GM23338 (cell line): ENCODE results near the gene CACNA2D3. TPM values are rescaled to one million over a fixed set of nuclear protein-coding genes. Genes with fewer than 3 reads are reported as not detected.

ENCODE experiments used
- ATAC-seq: fragments of 200-7000 bp; cut with Tn5 transposase; 3 replicates; pipeline ENCODE4 v1.9.1; 2020
- DNase-seq: peaks from one replicate; pipeline ENCODE4 v3.0.0-alpha.2; 2015; ENCODE audit warnings: low spot score
- H2AFZ ChIP-seq: fragments of 200-600 bp; sonication (generic); 2 replicates; pipeline ENCODE4 v1.8.0; 2016; ENCODE audit warnings: antibody characterized with exemption, mild to moderate bottlenecking, moderate library complexity
- H3F3A ChIP-seq: fragments of 200-600 bp; sonication (generic); replicated peaks from 2 replicates; pipeline ENCODE4 v1.8.0; 2017; ENCODE audit warnings: antibody characterized with exemption, mixed run types, low read depth
- H3K27ac ChIP-seq: fragments of 200-600 bp; sonication (generic); 2 replicates; pipeline ENCODE4 v1.6.1; 2016; ENCODE audit warnings: low read depth
- H3K27me3 ChIP-seq: fragments of 200-600 bp; sonication (generic); 2 replicates; pipeline ENCODE4 v1.8.0; 2016; ENCODE audit warnings: mild to moderate bottlenecking, mixed run types, moderate library complexity; ENCODE audit not compliant: insufficient read depth
- H3K36me3 ChIP-seq: fragments of 200-600 bp; sonication (generic); 2 replicates; pipeline ENCODE4 v1.8.0; 2016; ENCODE audit warnings: mild to moderate bottlenecking; ENCODE audit not compliant: insufficient read depth
- H3K4me1 ChIP-seq: fragments of 200-600 bp; sonication (generic); 2 replicates; pipeline ENCODE4 v1.8.0; 2016; ENCODE audit warnings: mild to moderate bottlenecking, moderate library complexity; ENCODE audit not compliant: insufficient read depth
- H3K4me2 ChIP-seq: fragments of 200-600 bp; sonication (generic); 2 replicates; pipeline ENCODE4 v1.7.1; 2017; ENCODE audit warnings: mixed run types
- H3K4me3 ChIP-seq: fragments of 200-600 bp; sonication (generic); 2 replicates; pipeline ENCODE4 v1.6.1; 2016; ENCODE audit warnings: mixed run types
- H3K79me2 ChIP-seq: fragments of 200-600 bp; sonication (generic); replicated peaks from 2 replicates; pipeline ENCODE4 v1.8.0; 2017; ENCODE audit warnings: mild to moderate bottlenecking; ENCODE audit not compliant: insufficient read depth
- H3K9me2 ChIP-seq: fragments of 200-600 bp; sonication (generic); 2 replicates; pipeline ENCODE4 v1.8.0; 2017; ENCODE audit not compliant: insufficient read depth
- H4K20me1 ChIP-seq: fragments of 200-600 bp; sonication (generic); replicated peaks from 2 replicates; pipeline ENCODE4 v1.8.0; 2017; ENCODE audit warnings: mild to moderate bottlenecking; ENCODE audit not compliant: insufficient read depth
- H3K27ac Mint-ChIP-seq: 2 replicates; pipeline ENCODE4 v1.8.0; 2020; ENCODE audit warnings: inconsistent platforms, mild to moderate bottlenecking, moderate library complexity, mixed read lengths
- H3K27me3 Mint-ChIP-seq: 3 replicates; pipeline ENCODE4 v1.8.0; 2022; ENCODE audit warnings: low read depth, mild to moderate bottlenecking, moderate library complexity, mixed read lengths, inconsistent platforms; ENCODE audit not compliant: insufficient read depth, poor library complexity
- H3K36me3 Mint-ChIP-seq: 3 replicates; pipeline ENCODE4 v1.8.0; 2021; ENCODE audit warnings: low read depth, mild to moderate bottlenecking, inconsistent platforms, moderate library complexity, mixed read lengths
- H3K4me1 Mint-ChIP-seq: 3 replicates; pipeline ENCODE4 v1.8.0; 2020; ENCODE audit warnings: mild to moderate bottlenecking, inconsistent platforms, mixed read lengths
- H3K4me3 Mint-ChIP-seq: 3 replicates; pipeline ENCODE4 v1.8.0; 2021; ENCODE audit warnings: moderate library complexity, mild to moderate bottlenecking, inconsistent platforms, mixed read lengths
- H3K9me3 Mint-ChIP-seq: 3 replicates; pipeline ENCODE4 v1.8.0; 2020; ENCODE audit warnings: moderate library complexity, mild to moderate bottlenecking, inconsistent platforms, mixed read lengths
- EZH2 ChIP-seq: fragments of 200-600 bp; sonication (generic); IDR thresholded peaks from one replicate; pipeline ENCODE4 v1.8.0; 2017; ENCODE audit warnings: antibody characterized with exemption, mild to moderate bottlenecking, low read depth; ENCODE audit not compliant: unreplicated experiment
- EZH2phosphoT487 ChIP-seq: fragments of 200-600 bp; sonication (generic); IDR thresholded peaks from one replicate; pipeline ENCODE4 v1.8.1; 2018; ENCODE audit warnings: antibody characterized with exemption; ENCODE audit not compliant: unreplicated experiment
- JUNB ChIP-seq: IDR thresholded peaks from one replicate; pipeline ENCODE4 v1.6.1; 2016; ENCODE audit warnings: antibody characterized with exemption; ENCODE audit not compliant: unreplicated experiment
- POLR2AphosphoS5 ChIP-seq: IDR thresholded peaks from 2 replicates; pipeline ENCODE4 v1.6.1; 2016; ENCODE audit warnings: antibody characterized with exemption, low read depth
- ZNF114 ChIP-seq: fragments of 250-450 bp; sonication (Bioruptor Pico); IDR thresholded peaks from 2 replicates; pipeline ENCODE4 v1.5.0; 2020; ENCODE audit warnings: mild to moderate bottlenecking, moderate library complexity
- polyA plus RNA-seq: library from polyadenylated mRNA; unstranded; fragments of >200 nt; fragmentation: Nextera tagmentation; extraction: Ambion mirVana; gene quantifications from 2 replicates; pipeline ENCODE4 v1.2.1, GENCODE V29; 2016
- total RNA-seq: library from RNA; depleted of rRNA; stranded (reverse); fragments of >200 nt; shearing (Covaris generic); gene quantifications from 2 replicates; pipeline ENCODE4 v1.2.3, GENCODE V29; 2014
- TF ChIP-seq, protein P1 (sequence below): IDR thresholded peaks from 2 replicates; pipeline ENCODE4 v1.6.1; 2016; ENCODE audit warnings: antibody characterized with exemption
- TF ChIP-seq, protein P2 (sequence below): fragments of 250-450 bp; sonication (Bioruptor Pico); IDR thresholded peaks from 2 replicates; pipeline ENCODE4 v1.5.0; 2020; ENCODE audit warnings: mild to moderate bottlenecking, moderate library complexity

The CACNA2D3 gene
- total and polyA plus RNA-seq, 2 experiments from 2014 or later: 2.2 to 2.3 TPM

DNA sequence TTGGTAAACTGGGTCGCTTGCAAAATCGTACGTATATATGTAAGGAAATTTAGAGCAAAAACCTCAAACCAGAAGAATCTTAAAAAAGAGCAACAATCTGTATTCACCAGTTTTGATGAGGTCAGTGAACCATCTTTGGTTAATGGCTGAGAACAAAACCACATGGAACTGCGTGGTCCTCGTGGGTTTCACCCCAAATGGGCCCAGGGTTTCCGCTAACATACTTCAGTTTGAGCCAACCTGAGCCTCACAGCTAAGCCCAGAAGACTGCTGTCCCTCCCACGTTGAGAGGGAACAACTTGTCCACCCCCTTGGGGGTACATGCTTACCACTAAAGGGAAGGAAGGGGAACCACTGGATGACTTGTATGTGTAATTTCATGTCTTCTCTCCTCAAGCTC lies 204.6 kb downstream of the CACNA2D3 start (continued):
- TF ChIP-seq, protein P1, sequence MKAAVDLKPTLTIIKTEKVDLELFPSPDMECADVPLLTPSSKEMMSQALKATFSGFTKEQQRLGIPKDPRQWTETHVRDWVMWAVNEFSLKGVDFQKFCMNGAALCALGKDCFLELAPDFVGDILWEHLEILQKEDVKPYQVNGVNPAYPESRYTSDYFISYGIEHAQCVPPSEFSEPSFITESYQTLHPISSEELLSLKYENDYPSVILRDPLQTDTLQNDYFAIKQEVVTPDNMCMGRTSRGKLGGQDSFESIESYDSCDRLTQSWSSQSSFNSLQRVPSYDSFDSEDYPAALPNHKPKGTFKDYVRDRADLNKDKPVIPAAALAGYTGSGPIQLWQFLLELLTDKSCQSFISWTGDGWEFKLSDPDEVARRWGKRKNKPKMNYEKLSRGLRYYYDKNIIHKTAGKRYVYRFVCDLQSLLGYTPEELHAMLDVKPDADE: no peak
- TF ChIP-seq POLR2AphosphoS5 (no peak), ZNF114 (CRISPR knock-in tag) (no peak), JUNB (no peak)

DNA sequence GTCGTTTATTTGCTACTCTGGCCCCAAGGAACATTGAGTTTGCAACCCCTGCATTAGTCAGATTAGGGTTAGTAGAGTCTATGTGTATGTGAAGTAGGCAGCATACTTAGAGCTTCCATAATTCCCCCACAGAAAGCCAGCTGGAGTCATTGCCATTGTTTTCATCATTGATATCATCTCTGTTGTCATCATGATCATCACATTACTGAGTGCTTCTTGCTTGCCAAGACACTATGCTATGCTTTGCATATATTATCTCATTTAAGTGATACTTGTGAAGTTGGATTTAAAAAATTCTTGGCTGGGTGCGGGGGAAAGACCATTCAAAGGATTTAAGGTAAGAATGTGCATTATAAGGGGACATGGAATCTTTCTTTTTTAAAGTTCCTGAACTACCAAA lies 209.0 kb downstream of the CACNA2D3 start:
- Mint-ChIP-seq H3K27me3 (peaks cover 4% of the 10 kb centered on the region), H3K4me3 (no peak overlapping the region), H3K9me3 (no peaks in the 10 kb centered on the region), H3K4me1 (no peaks in the 10 kb centered on the region), H3K27ac (no peak overlapping the region), H3K36me3 (no peaks in the 10 kb centered on the region)
- no peaks in the 10 kb centered on the region for H3K79me2 ChIP-seq
- H3K4me3 ChIP-seq: no peak overlapping the region
- DNase-seq: no peak
- no peak overlapping the region for H2AFZ ChIP-seq
- no peaks in the 10 kb centered on the region for H3K4me1 ChIP-seq
- H4K20me1 ChIP-seq: no peaks in the 10 kb centered on the region
- no peak overlapping the region for H3K4me2 ChIP-seq
- H3K9me2 ChIP-seq: no peaks in the 10 kb centered on the region; the same call in 1 of the 2 replicates
- no peak overlapping the region for H3K27ac ChIP-seq
- no peak for TF ChIP-seq EZH2
- no peak for TF ChIP-seq EZH2phosphoT487
- TF ChIP-seq POLR2AphosphoS5: no peak
- TF ChIP-seq, protein P2, sequence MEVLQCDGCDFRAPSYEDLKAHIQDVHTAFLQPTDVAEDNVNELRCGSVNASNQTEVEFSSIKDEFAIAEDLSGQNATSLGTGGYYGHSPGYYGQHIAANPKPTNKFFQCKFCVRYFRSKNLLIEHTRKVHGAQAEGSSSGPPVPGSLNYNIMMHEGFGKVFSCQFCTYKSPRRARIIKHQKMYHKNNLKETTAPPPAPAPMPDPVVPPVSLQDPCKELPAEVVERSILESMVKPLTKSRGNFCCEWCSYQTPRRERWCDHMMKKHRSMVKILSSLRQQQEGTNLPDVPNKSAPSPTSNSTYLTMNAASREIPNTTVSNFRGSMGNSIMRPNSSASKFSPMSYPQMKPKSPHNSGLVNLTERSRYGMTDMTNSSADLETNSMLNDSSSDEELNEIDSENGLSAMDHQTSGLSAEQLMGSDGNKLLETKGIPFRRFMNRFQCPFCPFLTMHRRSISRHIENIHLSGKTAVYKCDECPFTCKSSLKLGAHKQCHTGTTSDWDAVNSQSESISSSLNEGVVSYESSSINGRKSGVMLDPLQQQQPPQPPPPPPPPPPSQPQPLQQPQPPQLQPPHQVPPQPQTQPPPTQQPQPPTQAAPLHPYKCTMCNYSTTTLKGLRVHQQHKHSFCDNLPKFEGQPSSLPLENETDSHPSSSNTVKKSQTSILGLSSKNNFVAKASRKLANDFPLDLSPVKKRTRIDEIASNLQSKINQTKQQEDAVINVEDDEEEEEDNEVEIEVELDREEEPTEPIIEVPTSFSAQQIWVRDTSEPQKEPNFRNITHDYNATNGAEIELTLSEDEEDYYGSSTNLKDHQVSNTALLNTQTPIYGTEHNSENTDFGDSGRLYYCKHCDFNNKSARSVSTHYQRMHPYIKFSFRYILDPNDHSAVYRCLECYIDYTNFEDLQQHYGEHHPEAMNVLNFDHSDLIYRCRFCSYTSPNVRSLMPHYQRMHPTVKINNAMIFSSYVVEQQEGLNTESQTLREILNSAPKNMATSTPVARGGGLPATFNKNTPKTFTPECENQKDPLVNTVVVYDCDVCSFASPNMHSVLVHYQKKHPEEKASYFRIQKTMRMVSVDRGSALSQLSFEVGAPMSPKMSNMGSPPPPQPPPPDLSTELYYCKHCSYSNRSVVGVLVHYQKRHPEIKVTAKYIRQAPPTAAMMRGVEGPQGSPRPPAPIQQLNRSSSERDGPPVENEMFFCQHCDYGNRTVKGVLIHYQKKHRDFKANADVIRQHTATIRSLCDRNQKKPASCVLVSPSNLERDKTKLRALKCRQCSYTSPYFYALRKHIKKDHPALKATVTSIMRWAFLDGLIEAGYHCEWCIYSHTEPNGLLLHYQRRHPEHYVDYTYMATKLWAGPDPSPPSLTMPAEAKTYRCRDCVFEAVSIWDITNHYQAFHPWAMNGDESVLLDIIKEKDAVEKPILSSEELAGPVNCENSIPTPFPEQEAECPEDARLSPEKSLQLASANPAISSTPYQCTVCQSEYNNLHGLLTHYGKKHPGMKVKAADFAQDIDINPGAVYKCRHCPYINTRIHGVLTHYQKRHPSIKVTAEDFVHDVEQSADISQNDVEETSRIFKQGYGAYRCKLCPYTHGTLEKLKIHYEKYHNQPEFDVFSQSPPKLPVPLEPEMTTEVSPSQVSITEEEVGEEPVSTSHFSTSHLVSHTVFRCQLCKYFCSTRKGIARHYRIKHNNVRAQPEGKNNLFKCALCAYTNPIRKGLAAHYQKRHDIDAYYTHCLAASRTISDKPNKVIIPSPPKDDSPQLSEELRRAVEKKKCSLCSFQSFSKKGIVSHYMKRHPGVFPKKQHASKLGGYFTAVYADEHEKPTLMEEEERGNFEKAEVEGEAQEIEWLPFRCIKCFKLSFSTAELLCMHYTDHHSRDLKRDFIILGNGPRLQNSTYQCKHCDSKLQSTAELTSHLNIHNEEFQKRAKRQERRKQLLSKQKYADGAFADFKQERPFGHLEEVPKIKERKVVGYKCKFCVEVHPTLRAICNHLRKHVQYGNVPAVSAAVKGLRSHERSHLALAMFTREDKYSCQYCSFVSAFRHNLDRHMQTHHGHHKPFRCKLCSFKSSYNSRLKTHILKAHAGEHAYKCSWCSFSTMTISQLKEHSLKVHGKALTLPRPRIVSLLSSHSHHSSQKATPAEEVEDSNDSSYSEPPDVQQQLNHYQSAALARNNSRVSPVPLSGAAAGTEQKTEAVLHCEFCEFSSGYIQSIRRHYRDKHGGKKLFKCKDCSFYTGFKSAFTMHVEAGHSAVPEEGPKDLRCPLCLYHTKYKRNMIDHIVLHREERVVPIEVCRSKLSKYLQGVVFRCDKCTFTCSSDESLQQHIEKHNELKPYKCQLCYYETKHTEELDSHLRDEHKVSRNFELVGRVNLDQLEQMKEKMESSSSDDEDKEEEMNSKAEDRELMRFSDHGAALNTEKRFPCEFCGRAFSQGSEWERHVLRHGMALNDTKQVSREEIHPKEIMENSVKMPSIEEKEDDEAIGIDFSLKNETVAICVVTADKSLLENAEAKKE: no peak
- TF ChIP-seq JUNB: no peak
- no peaks in the 10 kb centered on the region for H3K36me3 ChIP-seq
- no peaks in the 10 kb centered on the region for H3K27me3 ChIP-seq
- H3F3A ChIP-seq: no peaks in the 10 kb centered on the region
- ATAC-seq: no peak
